OCI-LY3 (cell line): ENCODE results near the gene ANKRD49.

Source experiments
- EZH2phosphoT487 ChIP-seq: fragments of 200-600 bp; shearing (Covaris generic); IDR thresholded peaks from 2 replicates; pipeline ENCODE4 v1.6.1; 2018; ENCODE audit warnings: antibody characterized with exemption, mixed run types, low read depth
- TF ChIP-seq, protein P1 (sequence below): fragments of 200-600, 300-600 bp; sonication (generic); IDR thresholded peaks from 2 replicates; pipeline ENCODE4 v1.5.1; 2014; ENCODE audit warnings: antibody characterized with exemption, low read length, low read depth

DNA sequence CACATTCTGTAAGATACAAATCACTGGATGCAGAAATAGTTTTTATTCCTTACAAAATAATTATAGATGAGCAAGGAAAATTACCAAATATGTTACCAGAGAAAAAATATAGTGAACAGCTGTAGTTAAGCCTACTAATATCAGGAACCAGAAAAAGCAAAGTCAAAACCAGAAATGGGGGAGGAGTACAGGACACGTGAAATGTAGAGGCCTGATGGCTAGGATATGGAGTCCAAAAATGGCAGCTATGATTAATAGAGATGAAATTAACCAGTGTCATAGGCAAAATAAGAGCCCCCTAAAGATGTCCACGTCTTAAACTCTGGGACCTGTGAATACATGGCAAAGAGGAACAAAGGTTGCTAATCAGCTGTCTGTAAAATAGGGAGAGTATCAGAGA, 34.2 kb upstream of the ANKRD49 start:
- TF ChIP-seq, protein P1, sequence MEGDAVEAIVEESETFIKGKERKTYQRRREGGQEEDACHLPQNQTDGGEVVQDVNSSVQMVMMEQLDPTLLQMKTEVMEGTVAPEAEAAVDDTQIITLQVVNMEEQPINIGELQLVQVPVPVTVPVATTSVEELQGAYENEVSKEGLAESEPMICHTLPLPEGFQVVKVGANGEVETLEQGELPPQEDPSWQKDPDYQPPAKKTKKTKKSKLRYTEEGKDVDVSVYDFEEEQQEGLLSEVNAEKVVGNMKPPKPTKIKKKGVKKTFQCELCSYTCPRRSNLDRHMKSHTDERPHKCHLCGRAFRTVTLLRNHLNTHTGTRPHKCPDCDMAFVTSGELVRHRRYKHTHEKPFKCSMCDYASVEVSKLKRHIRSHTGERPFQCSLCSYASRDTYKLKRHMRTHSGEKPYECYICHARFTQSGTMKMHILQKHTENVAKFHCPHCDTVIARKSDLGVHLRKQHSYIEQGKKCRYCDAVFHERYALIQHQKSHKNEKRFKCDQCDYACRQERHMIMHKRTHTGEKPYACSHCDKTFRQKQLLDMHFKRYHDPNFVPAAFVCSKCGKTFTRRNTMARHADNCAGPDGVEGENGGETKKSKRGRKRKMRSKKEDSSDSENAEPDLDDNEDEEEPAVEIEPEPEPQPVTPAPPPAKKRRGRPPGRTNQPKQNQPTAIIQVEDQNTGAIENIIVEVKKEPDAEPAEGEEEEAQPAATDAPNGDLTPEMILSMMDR, result no peak
- TF ChIP-seq EZH2phosphoT487, result no peak
